ENCODE measurements around the gene RMDN3. TPM values are rescaled to one million over a fixed set of nuclear protein-coding genes. Genes with fewer than 3 reads are reported as not detected.
A peak's percentile ranks its signal among the peaks of the same experiment; 100 is the strongest.

RMDN3 gene
- total and polyA plus RNA-seq, 9 of the 15 experiments (the other 6 are each of a cell fraction or from before 2014, with no cell fraction given) = 8.1 to 38.2 (median 25.9) TPM

DNA sequence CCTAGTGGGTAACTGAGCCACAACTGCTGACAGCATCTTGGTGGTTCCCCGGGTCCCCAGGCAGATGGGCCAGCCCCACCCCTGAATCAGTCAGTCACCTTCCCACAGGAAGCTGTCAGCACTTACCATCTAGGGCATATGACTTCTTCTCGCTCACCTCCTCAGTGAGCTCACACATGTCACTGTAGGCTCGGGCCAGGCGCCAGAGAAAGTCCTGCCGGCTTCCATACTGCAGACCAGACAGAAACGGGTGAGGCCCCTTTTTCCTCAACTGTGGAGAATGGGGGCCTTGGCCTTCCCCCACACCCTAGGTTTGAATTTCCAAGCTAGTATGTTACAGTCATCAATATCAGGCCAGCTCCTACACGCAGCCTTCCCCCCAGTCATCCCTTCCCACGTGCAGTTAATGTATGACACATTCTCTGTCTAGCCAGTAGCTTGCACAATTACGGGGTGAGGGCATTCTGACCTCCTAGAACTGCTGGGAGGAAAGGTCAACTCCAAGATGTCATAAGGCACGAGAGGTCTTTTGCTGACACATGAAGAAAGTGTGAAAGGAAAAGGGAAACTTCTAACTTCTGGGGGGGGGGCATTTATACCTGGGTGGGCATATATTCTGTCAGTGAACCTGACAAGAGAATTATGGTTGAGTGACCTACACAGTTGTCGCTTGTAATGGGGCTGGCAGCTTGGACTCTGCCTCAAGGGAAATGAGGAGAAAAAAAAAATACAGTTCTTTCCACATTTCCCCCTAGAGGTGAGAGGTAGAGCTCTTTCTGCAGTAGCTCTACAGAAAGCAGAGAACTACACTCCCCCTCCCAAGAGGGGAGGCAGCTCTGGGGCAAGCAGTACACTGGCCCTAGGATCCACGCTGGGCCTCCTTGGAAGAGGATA, 10.9 kb downstream of the RMDN3 start:
- no TSS peak for BruUV-seq (replicated peaks)
- Histone ChIP-seq H3K4me3 (no peak overlapping the region), H3K27me3 (ENCODE audit: control insufficient read depth in 2 of 2, insufficient read depth in 2 of 2, low read length in 2 of 2) (no peaks in the 10 kb centered on the region), H3K79me2 (ENCODE audit: control insufficient read depth, insufficient read depth, low read length) (peaks cover 28% of the 10 kb centered on the region; the same call in 1 of the 3 replicates), H3K4me2 (ENCODE audit: insufficient read depth, low read length) (no peak overlapping the region), H3K9me3 (replicated peaks; ENCODE audit: control insufficient read depth, insufficient read depth, low read depth, low read length) (no peaks in the 10 kb centered on the region), H2AFZ (ENCODE audit: low read depth, low read length) (no peak overlapping the region), H3K4me1 (replicated peaks in 1 of 2; ENCODE audit: control insufficient read depth in 2 of 2, insufficient read depth in 2 of 2, low read length in 2 of 2) (peaks cover 44 to 45% of the 10 kb centered on the region in 2 experiments), H3K9me1 (ENCODE audit: control insufficient read depth, insufficient read depth, low read length) (no peaks in the 10 kb centered on the region), H3K36me3 (ENCODE audit: control insufficient read depth, insufficient read depth, low read length) (peaks cover 87% of the 10 kb centered on the region), H4K20me1 (replicated peaks; ENCODE audit: control insufficient read depth, insufficient read depth, low read length) (peaks cover 4% of the 10 kb centered on the region; the same call in 1 of the 2 replicates), H3K27ac (ENCODE audit: extremely low read depth, low read depth, low read length) (peak overlapping the region; percentile 43; the same call in 2 of the 3 replicates), H3K9ac (ENCODE audit: insufficient read depth in 1 of 2, low read depth in 2 of 2, low read length in 2 of 2) (peak overlapping the region in 1 of 2 experiments; percentile 77; a peak in 1 of 4 replicates)
- peak; percentile 35 for FAIRE-seq
- WGBS (ENCODE audit: insufficient coverage, low coverage, missing lambda C conversion rate) = 51% methylated on average over 11 of the region's 12 CpGs
- CTCF ChIA-PET (ENCODE audit: low intra/inter-chr PET ratio) = no interaction called here
- POLR2A ChIA-PET = interaction anchor here (0.6 to 1.3 kb wide), 10 partner anchors 13 to 1116 kb away, joined by 3 to 9 read pairs (median 3); no protein-coding TSS in a partner anchor
- ATAC-seq = peak; percentile 63
- in situ Hi-C loops (cut with MboI) (no loop called here), intact Hi-C loops (cut with micrococcal nuclease) (no loop called here)
- peak in 3 of 4 experiments; percentile 47 to 62 (median 48) for DNase-seq (ENCODE audit: extremely low read depth in 1 of 4, low spot score in 3 of 4)
- no peak for TF ChIP-seq TGIF2 (CRISPR knock-in tag; IDR thresholded peaks at IDR 0.05)
- TF ChIP-seq HDAC3 (IDR thresholded peaks at IDR 0.05; ENCODE audit: borderline replicate concordance, partially characterized antibody) = peak; percentile 75
- TF ChIP-seq HIVEP1 (CRISPR knock-in tag; IDR thresholded peaks at IDR 0.05) = no peak
- TF ChIP-seq CBFA2T2 (conservative IDR thresholded peaks at IDR 0.05) = 0 out of 2 replicates have a peak, but pooled peaks have one; percentile 20
- TF ChIP-seq ZKSCAN8 (CRISPR knock-in tag; IDR thresholded peaks at IDR 0.05) = no peak
- no peak for TF ChIP-seq NUFIP1 (IDR thresholded peaks at IDR 0.05; ENCODE audit: partially characterized antibody)
- TF ChIP-seq ETV6 (IDR thresholded peaks at IDR 0.05; ENCODE audit: borderline replicate concordance in 1 of 2, low read depth in 2 of 2, low read length in 1 of 2) = no peak
- TF ChIP-seq ETV6 (CRISPR knock-in tag; IDR thresholded peaks at IDR 0.05; ENCODE audit: borderline replicate concordance) = no peak
- TF ChIP-seq, protein P1, sequence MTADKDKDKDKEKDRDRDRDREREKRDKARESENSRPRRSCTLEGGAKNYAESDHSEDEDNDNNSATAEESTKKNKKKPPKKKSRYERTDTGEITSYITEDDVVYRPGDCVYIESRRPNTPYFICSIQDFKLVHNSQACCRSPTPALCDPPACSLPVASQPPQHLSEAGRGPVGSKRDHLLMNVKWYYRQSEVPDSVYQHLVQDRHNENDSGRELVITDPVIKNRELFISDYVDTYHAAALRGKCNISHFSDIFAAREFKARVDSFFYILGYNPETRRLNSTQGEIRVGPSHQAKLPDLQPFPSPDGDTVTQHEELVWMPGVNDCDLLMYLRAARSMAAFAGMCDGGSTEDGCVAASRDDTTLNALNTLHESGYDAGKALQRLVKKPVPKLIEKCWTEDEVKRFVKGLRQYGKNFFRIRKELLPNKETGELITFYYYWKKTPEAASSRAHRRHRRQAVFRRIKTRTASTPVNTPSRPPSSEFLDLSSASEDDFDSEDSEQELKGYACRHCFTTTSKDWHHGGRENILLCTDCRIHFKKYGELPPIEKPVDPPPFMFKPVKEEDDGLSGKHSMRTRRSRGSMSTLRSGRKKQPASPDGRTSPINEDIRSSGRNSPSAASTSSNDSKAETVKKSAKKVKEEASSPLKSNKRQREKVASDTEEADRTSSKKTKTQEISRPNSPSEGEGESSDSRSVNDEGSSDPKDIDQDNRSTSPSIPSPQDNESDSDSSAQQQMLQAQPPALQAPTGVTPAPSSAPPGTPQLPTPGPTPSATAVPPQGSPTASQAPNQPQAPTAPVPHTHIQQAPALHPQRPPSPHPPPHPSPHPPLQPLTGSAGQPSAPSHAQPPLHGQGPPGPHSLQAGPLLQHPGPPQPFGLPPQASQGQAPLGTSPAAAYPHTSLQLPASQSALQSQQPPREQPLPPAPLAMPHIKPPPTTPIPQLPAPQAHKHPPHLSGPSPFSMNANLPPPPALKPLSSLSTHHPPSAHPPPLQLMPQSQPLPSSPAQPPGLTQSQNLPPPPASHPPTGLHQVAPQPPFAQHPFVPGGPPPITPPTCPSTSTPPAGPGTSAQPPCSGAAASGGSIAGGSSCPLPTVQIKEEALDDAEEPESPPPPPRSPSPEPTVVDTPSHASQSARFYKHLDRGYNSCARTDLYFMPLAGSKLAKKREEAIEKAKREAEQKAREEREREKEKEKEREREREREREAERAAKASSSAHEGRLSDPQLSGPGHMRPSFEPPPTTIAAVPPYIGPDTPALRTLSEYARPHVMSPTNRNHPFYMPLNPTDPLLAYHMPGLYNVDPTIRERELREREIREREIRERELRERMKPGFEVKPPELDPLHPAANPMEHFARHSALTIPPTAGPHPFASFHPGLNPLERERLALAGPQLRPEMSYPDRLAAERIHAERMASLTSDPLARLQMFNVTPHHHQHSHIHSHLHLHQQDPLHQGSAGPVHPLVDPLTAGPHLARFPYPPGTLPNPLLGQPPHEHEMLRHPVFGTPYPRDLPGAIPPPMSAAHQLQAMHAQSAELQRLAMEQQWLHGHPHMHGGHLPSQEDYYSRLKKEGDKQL (CRISPR knock-in tag; IDR thresholded peaks at IDR 0.05; ENCODE audit: borderline replicate concordance) = no peak
- TF ChIP-seq, protein P2, sequence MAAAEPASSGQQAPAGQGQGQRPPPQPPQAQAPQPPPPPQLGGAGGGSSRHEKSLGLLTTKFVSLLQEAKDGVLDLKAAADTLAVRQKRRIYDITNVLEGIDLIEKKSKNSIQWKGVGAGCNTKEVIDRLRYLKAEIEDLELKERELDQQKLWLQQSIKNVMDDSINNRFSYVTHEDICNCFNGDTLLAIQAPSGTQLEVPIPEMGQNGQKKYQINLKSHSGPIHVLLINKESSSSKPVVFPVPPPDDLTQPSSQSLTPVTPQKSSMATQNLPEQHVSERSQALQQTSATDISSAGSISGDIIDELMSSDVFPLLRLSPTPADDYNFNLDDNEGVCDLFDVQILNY (CRISPR knock-in tag; IDR thresholded peaks at IDR 0.05) = no peak
- TF ChIP-seq, protein P3, sequence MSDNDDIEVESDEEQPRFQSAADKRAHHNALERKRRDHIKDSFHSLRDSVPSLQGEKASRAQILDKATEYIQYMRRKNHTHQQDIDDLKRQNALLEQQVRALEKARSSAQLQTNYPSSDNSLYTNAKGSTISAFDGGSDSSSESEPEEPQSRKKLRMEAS (CRISPR knock-in tag; IDR thresholded peaks at IDR 0.05) = peak; percentile 79
- no peak for TF ChIP-seq ZKSCAN1 (IDR thresholded peaks at IDR 0.05; ENCODE audit: low read depth, low read length)
- TF ChIP-seq, protein P4, sequence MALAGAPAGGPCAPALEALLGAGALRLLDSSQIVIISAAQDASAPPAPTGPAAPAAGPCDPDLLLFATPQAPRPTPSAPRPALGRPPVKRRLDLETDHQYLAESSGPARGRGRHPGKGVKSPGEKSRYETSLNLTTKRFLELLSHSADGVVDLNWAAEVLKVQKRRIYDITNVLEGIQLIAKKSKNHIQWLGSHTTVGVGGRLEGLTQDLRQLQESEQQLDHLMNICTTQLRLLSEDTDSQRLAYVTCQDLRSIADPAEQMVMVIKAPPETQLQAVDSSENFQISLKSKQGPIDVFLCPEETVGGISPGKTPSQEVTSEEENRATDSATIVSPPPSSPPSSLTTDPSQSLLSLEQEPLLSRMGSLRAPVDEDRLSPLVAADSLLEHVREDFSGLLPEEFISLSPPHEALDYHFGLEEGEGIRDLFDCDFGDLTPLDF (CRISPR knock-in tag; IDR thresholded peaks at IDR 0.05) = no peak

Data from K562 (cell line).